Coronary artery (tissue), 2 donors: ENCODE measurements around the gene SLC8A2.

ENCODE experiments used
- DNase-seq: peaks from one replicate; pipeline ENCODE4 v3.0.0-alpha.2; 2017; ENCODE audit warnings: low spot score
- H3K27ac ChIP-seq, 2 donors: fragments of 200-600 bp; sonication (generic); one replicate each; pipeline ENCODE4 v1.5.1; 2016 to 2019
- H3K4me3 ChIP-seq: fragments of 200-600 bp; sonication (generic); 2 replicates; pipeline ENCODE4 v1.5.1; 2016; ENCODE audit warnings: mild to moderate bottlenecking, moderate library complexity
- CTCF ChIP-seq: fragments of 200-600 bp; sonication (generic); IDR thresholded peaks from one replicate; pipeline ENCODE4 v1.5.1; 2019; ENCODE audit warnings: antibody characterized with exemption

The SLC8A2 gene

DNA sequence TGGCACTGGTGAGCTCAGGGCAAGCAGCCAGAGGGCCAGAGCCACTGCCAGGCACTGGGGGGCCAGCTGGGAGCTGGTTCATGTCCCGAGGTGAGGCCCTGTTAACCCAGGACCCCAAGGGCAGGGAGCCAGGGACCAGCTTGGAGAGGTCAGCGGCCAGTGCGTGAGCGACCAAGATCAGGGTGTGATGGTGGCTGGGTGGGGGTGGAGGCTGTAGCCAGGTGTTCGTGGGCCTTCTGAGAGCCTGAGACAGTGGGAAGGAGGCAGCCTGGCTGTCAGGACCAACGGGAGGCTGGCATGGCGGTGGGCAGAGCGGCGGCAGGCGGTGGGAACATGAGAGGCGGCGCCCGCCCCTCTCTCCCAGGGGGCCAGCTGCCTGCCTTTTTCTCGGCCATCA is 20.4 kb upstream of the SLC8A2 start:
- Histone ChIP-seq H3K4me3 (no peak overlapping the region), H3K27ac (no peak overlapping the region)
- no peak for DNase-seq
- TF ChIP-seq CTCF = no peak

DNA sequence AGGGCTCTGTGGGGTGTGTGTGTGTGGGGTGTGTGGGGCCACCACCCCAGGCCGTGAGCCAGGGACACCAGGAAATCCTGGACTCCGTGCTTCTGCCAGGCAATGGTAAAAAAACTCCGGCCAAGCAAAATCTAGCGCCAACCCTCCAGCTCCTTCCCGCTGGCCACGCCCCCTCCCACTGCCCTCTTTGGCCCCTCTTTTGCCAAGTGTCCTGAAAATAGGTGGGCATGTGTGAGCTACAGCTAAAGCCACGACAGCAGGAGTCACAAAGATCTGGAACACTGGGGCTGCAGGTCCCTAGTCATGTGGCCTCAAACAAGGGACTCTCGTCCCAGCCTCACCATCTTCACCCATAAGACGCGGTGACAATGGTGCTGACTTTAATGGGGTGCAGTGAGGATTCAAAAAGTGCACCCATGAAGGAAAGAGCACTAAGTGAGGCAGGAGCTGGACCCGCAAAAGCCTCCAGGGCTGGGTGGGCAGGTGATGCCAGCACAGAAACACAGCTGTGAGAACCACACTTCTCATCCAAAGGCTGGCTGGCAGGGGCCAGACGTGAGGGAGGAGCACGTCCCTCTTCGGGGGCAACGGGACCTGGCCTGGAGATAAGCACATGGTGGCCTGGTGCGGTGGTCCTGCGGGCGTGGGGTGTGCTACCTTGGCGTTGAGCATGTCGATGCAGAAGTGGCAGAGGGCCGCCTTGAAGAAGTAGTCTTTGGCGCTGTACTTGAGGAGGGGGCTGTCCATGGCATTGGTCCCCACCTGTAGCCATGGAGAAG is 19.9 kb upstream of the SLC8A2 start:
- no peak for TF ChIP-seq CTCF
- DNase-seq = no peak
- no peak overlapping the region for H3K4me3 ChIP-seq
- H3K27ac ChIP-seq = no peak overlapping the region

DNA sequence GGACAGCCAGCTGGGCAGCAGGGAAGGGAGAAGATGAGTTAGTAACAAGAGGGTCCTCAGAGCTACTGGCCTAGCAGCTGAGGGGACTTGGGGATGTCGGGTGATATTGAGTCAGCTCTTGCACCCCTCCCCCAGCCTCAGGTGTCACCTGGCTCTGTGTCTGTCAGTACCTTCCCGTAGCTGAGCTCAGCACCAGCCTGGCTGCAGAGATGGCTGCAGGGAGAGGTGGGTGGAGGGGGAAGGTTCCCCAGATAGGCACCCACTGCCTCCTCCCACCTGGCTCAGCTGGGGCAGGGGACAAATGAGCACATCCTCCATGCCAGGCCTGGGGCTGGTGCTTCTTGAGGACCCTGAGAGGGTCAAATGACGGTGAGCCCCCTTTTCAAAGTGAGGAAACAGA is 19.2 kb upstream of the SLC8A2 start:
- no peak overlapping the region for H3K27ac ChIP-seq
- no peak for TF ChIP-seq CTCF

GRCh38 chr19:47490031-47490430 is 18.3 kb upstream of the SLC8A2 start:
- Histone ChIP-seq H3K4me3 (no peak overlapping the region), H3K27ac (no peak overlapping the region)
- no peak for TF ChIP-seq CTCF
- DNase-seq = no peak

More for the DNA sequence above, 19.2 kb upstream of the SLC8A2 start:
- no peak for DNase-seq
- no peak overlapping the region for H3K4me3 ChIP-seq

GRCh38 chr19:47489072-47489914 is 17.6 kb upstream of the SLC8A2 start:
- no peak overlapping the region for H3K4me3 ChIP-seq
- H3K27ac ChIP-seq = no peak overlapping the region
- no peak for TF ChIP-seq CTCF
- DNase-seq = no peak

DNA sequence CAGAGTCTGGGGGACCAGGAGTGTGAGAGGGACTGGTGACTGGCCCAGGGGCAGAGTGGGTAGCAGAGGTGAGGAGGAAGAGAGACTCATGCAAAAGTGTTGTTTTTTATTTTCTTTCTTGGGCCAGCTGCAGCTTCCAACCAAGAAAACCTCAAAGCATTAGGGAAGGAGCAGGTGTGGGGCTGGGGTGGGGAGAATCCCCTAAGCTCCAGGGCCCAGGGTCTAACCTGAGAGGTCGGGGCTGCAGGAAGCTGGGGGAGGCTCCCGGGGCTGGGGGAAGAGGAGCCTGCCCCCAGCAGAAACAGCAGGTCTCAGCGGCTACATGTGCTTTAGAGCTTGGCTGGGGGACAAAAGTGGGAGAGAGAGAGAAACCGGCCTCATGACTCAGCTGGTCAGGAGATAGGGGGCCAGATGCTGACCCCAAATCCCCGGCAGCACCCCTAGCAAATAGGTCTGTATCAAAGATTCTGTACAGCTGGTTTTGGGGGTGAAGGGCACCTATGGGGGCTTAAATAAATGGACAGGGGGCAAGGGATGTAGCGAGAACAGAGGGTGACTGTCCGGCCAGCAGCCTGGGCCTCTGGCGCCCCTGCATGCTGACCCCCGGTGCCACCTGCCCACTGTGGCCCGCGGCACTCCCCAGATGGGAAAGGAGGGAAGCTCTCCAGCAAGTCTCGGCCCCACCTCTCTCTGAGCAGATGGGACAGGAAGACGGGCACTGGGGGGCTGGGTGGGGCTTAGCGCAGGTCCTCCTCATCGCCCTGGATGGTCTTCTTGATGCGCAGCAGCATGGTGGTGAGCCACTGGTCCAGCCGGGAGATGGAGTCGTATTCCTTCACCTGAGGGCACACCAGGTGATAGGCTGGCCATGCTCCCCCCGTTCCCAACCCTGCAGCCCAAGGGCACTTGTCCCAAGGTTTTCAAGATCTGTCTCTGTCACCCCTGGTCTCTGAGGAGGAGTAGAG is 16.1 kb upstream of the SLC8A2 start:
- DNase-seq = no peak
- H3K4me3 ChIP-seq = no peak overlapping the region
- H3K27ac ChIP-seq = no peak overlapping the region
- TF ChIP-seq CTCF = no peak
